OCI-LY1 (cell line): Measurements from ENCODE around the gene CBARP.

Experiments
- H2AFZ ChIP-seq: fragments of 200-600 bp; sonication (generic), shearing (Covaris generic); 2 replicates; pipeline ENCODE4 v1.6.0; 2014; ENCODE audit warnings: antibody characterized with exemption, mild to moderate bottlenecking, low read length
- H3F3A ChIP-seq: fragments of 200-600 bp; sonication (generic), shearing (Covaris generic); 2 replicates; pipeline ENCODE4 v1.6.0; 2014; ENCODE audit warnings: mild to moderate bottlenecking, antibody characterized with exemption, low read length, moderate library complexity; ENCODE audit not compliant: insufficient read depth
- H3K27ac ChIP-seq: fragments of 200-600 bp; sonication (generic); 2 replicates; pipeline ENCODE4 v1.5.1; 2014; ENCODE audit warnings: low read length, mixed run types, mild to moderate bottlenecking, low read depth; ENCODE audit not compliant: poor library complexity, severe bottlenecking
- H3K27me3 ChIP-seq: fragments of 200-600 bp; sonication (generic); 2 replicates; pipeline ENCODE4 v1.6.0; 2014; ENCODE audit warnings: antibody characterized with exemption, mild to moderate bottlenecking, low read length, moderate library complexity; ENCODE audit not compliant: insufficient read depth
- H3K36me3 ChIP-seq: fragments of 200-600 bp; sonication (generic); 2 replicates; pipeline ENCODE4 v1.6.1; 2014; ENCODE audit warnings: mild to moderate bottlenecking, antibody characterized with exemption, low read length, moderate library complexity, mixed read lengths; ENCODE audit not compliant: insufficient read depth
- H3K4me1 ChIP-seq: fragments of 200-600 bp; sonication (generic); 2 replicates; pipeline ENCODE4 v1.5.1; 2014; ENCODE audit warnings: mild to moderate bottlenecking, low read length, moderate library complexity; ENCODE audit not compliant: insufficient read depth, severe bottlenecking
- H3K4me2 ChIP-seq: fragments of 200-600 bp; sonication (generic), shearing (Covaris generic); 2 replicates; pipeline ENCODE4 v1.6.1; 2014; ENCODE audit warnings: low read length
- H3K4me3 ChIP-seq: fragments of 200-600 bp; sonication (generic); 2 replicates; pipeline ENCODE4 v1.5.1; 2014; ENCODE audit warnings: low read length, low read depth, mild to moderate bottlenecking, mixed read lengths; ENCODE audit not compliant: poor library complexity, severe bottlenecking
- H3K79me2 ChIP-seq: fragments of 200-600 bp; shearing (Covaris generic); 2 replicates; pipeline ENCODE4 v1.6.1; 2016; ENCODE audit warnings: mixed run types, low read length, mixed read lengths; ENCODE audit not compliant: insufficient read depth
- H3K9ac ChIP-seq: fragments of 200-600 bp; sonication (generic), shearing (Covaris generic); 2 replicates; pipeline ENCODE4 v1.6.1; 2014; ENCODE audit warnings: mild to moderate bottlenecking, low read length, mixed read lengths
- H3K9me2 ChIP-seq: fragments of 200-600 bp; sonication (generic), shearing (Covaris generic); 2 replicates; pipeline ENCODE4 v1.6.1; 2014; ENCODE audit warnings: low read depth, mild to moderate bottlenecking, low read length, mixed read lengths
- H3K9me3 ChIP-seq: fragments of 200-600 bp; shearing (Covaris generic); 2 replicates; pipeline ENCODE4 v1.6.1; 2014; ENCODE audit warnings: low read length, mixed read lengths
- H4K20me1 ChIP-seq: fragments of 200-600 bp; sonication (generic), shearing (Covaris generic); 2 replicates; pipeline ENCODE4 v1.6.0; 2016; ENCODE audit warnings: mild to moderate bottlenecking, low read length; ENCODE audit not compliant: insufficient read depth
- EZH2 ChIP-seq: fragments of 200-600 bp; sonication (generic), shearing (Covaris generic); IDR thresholded peaks from 2 replicates; pipeline ENCODE4 v1.8.0; 2017; ENCODE audit warnings: borderline replicate concordance, mixed run types, mild to moderate bottlenecking, antibody characterized with exemption, low read length, moderate library complexity, mixed read lengths
- TF ChIP-seq, protein P1 (sequence below): fragments of 200-600 bp; sonication (generic), shearing (Covaris generic); IDR thresholded peaks from 2 replicates; pipeline ENCODE4 v1.5.1; 2017; ENCODE audit warnings: mild to moderate bottlenecking, antibody characterized with exemption, low read length, moderate library complexity, mixed read lengths

CBARP gene

GRCh38 chr19:1283207-1283916, 45.6 kb upstream of the CBARP start:
- 0 out of 2 replicates have a peak, but pooled peaks cover 6% of the 10 kb centered on the region for H3K27me3 ChIP-seq
- no peaks in the 10 kb centered on the region for H3K9me2 ChIP-seq
- H4K20me1 ChIP-seq = no peaks in the 10 kb centered on the region
- H3K4me1 ChIP-seq = no peaks in the 10 kb centered on the region
- no peaks in the 10 kb centered on the region for H3K79me2 ChIP-seq
- no peak overlapping the region for H3K4me3 ChIP-seq
- H3K36me3 ChIP-seq = peaks cover 26% of the 10 kb centered on the region
- no peaks in the 10 kb centered on the region for H3F3A ChIP-seq
- TF ChIP-seq, protein P1, sequence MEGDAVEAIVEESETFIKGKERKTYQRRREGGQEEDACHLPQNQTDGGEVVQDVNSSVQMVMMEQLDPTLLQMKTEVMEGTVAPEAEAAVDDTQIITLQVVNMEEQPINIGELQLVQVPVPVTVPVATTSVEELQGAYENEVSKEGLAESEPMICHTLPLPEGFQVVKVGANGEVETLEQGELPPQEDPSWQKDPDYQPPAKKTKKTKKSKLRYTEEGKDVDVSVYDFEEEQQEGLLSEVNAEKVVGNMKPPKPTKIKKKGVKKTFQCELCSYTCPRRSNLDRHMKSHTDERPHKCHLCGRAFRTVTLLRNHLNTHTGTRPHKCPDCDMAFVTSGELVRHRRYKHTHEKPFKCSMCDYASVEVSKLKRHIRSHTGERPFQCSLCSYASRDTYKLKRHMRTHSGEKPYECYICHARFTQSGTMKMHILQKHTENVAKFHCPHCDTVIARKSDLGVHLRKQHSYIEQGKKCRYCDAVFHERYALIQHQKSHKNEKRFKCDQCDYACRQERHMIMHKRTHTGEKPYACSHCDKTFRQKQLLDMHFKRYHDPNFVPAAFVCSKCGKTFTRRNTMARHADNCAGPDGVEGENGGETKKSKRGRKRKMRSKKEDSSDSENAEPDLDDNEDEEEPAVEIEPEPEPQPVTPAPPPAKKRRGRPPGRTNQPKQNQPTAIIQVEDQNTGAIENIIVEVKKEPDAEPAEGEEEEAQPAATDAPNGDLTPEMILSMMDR = no peak
- no peak for TF ChIP-seq EZH2
- H3K9ac ChIP-seq = no peak overlapping the region
- no peak overlapping the region for H2AFZ ChIP-seq
- H3K4me2 ChIP-seq = no peak overlapping the region
- no peak overlapping the region for H3K27ac ChIP-seq
- H3K9me3 ChIP-seq = no peaks in the 10 kb centered on the region

DNA sequence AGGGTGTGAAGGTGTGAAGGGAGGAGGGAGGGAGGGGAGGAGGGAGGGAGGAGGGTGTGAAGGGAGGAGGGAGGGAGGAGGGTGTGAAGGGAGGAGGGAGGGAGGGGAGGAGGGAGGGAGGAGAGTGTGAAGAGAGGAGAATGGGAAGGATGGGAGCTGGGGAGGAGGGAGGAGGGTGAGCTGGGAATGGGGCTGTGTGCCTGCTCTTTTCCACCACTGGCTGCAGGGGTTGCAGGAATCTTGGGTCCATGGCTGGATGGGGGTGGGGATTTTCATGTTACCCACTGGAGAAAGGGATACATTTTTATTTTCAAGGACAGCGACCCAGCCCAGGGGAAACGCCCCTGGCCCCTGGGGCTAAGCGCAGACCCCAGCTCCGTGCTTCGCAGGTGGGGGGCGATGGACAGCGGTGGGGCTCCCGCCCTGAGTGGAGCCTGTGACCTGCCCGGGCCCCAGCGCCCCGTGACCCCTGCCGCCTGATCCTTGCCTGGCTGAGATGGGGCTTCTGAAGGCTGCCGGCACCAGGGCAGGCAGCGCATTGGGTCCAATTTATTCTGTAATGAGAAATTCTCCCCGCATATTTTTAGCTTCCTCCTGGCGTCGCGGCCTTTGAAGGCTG, 44.9 kb upstream of the CBARP start:
- TF ChIP-seq, protein P1 = no peak
- Histone ChIP-seq H4K20me1 (no peaks in the 10 kb centered on the region), H3K36me3 (peaks cover 31% of the 10 kb centered on the region), H3K9me2 (no peaks in the 10 kb centered on the region), H3K27me3 (0 out of 2 replicates have a peak, but pooled peaks cover under 1% of the 10 kb centered on the region), H2AFZ (no peak overlapping the region), H3K9ac (no peak overlapping the region), H3K79me2 (no peaks in the 10 kb centered on the region), H3K4me3 (no peak overlapping the region), H3K27ac (no peak overlapping the region), H3K9me3 (no peaks in the 10 kb centered on the region), H3K4me2 (no peak overlapping the region), H3K4me1 (no peaks in the 10 kb centered on the region), H3F3A (no peaks in the 10 kb centered on the region)

GRCh38 chr19:1281569-1282287, 43.9 kb upstream of the CBARP start:
- Histone ChIP-seq H3F3A (no peaks in the 10 kb centered on the region), H3K9me3 (no peaks in the 10 kb centered on the region), H3K4me3 (no peak overlapping the region), H3K79me2 (no peaks in the 10 kb centered on the region), H3K4me2 (no peak overlapping the region), H3K27ac (no peak overlapping the region), H2AFZ (no peak overlapping the region), H4K20me1 (no peaks in the 10 kb centered on the region), H3K9me2 (no peaks in the 10 kb centered on the region), H3K9ac (no peak overlapping the region), H3K36me3 (peaks cover 40% of the 10 kb centered on the region), H3K4me1 (peaks cover 5% of the 10 kb centered on the region), H3K27me3 (no peaks in the 10 kb centered on the region)
- TF ChIP-seq, protein P1 = no peak
- no peak for TF ChIP-seq EZH2
